ENCODE measurements around the gene XXYLT1. TPM values are rescaled to one million over a fixed set of nuclear protein-coding genes. Genes with fewer than 3 reads are reported as not detected.

Gene XXYLT1
- total and polyA plus RNA-seq, 2 of the 4 experiments (the other 2 are of a cell fraction), result 14.7 to 18.1 TPM

DNA sequence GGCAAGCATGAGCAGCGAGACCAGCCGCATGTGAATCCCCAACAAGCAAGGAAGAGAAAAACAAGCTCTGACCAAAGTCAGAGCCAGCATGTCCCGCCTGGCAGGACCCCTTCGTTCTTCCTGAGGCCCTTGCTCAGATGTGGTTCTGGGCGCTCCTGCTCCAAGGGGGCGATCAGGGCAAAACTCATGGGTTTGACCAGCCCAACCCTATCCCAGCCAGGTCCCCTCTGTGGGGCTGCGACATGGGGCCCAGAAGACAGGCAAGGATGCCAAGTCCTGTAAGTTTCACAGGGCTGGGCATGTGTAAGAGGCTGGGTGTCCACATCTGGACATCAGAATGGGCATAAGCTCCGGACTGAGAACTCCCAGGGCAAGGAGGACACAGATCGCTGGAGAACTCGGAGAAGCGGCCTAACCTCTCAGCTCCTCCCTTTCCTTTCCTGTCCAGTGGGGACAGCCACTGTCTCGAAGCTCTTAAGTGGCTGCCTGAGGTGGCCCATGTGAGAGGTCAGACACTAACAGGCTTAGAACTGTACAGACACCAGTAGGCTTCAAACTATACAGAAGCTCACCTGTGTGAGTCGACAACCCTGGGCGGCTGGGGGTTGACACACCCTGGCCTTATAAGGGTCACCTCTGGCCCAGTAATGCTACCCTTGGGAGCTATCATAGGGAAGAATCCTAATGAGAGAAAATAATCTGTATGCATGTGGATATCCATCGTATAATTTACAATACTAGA is 48.9 kb downstream of the XXYLT1 start:
- Histone ChIP-seq H2AFZ (replicated peaks; ENCODE audit: low read length, poor library complexity) (no peak overlapping the region), H3K4me2 (ENCODE audit: low read depth, low read length) (no peak overlapping the region), H2BK5ac (ENCODE audit: low read depth, low read length, poor library complexity, severe bottlenecking) (no peak overlapping the region), H2BK120ac (ENCODE audit: low read depth, low read length) (no peak overlapping the region), H3K36me3 (ENCODE audit: control insufficient read depth, insufficient read depth, low read length) (peaks cover 7% of the 10 kb centered on the region), H2AK5ac (ENCODE audit: low read depth, low read length) (no peak overlapping the region), H3K27me3 (ENCODE audit: control insufficient read depth, insufficient read depth, low read length) (no peaks in the 10 kb centered on the region), H3K9ac (ENCODE audit: low read depth, low read length) (no peak overlapping the region), H3K4me3 (ENCODE audit: insufficient read depth, low read depth, low read length) (no peak overlapping the region), H3K4me1 (ENCODE audit: control insufficient read depth, insufficient read depth, low read length) (peaks cover 10% of the 10 kb centered on the region), H4K8ac (ENCODE audit: low read depth in 2 of 2, low read length in 2 of 2) (0 out of 4 replicates have a peak overlapping the region, but pooled peaks of 1 of the 2 experiments have one; percentile 24), H3K9me1 (ENCODE audit: insufficient read depth, low read length) (0 out of 2 replicates have a peak, but pooled peaks cover 2% of the 10 kb centered on the region), H4K20me1 (ENCODE audit: insufficient read depth, low read length) (no peaks in the 10 kb centered on the region), H2BK20ac (ENCODE audit: low read depth, low read length) (no peak overlapping the region), H3K4ac (ENCODE audit: low read depth, low read length) (no peak overlapping the region), H4K5ac (ENCODE audit: low read depth, low read length) (no peak overlapping the region), H3K27ac (ENCODE audit: insufficient read depth, low read length) (no peak overlapping the region), H3K79me1 (ENCODE audit: low read depth in 1 of 2, low read length in 2 of 2) (peaks cover 4 to 34% of the 10 kb centered on the region in 2 experiments; a peak in 3 of 4 replicates), H2AK9ac (replicated peaks; ENCODE audit: low read depth, low read length, poor library complexity) (no peak overlapping the region), H3K14ac (replicated peaks; ENCODE audit: low read depth, low read length) (no peak overlapping the region), H4K91ac (ENCODE audit: insufficient read depth, low read depth, low read length) (no peak overlapping the region), H3K18ac (ENCODE audit: low read depth, low read length) (no peak overlapping the region), H3K23ac (ENCODE audit: low read depth, low read length) (no peak overlapping the region), H3K9me3 (ENCODE audit: control insufficient read depth, insufficient read depth, low read length) (no peaks in the 10 kb centered on the region), H3K56ac (ENCODE audit: extremely low read depth, insufficient read depth, low read length) (no peak overlapping the region), H2BK15ac (ENCODE audit: low read depth, low read length) (no peak overlapping the region; the same call in 2 of the 3 replicates)
- intact Hi-C loops (cut with micrococcal nuclease), result no loop called here
- TF ChIP-seq POLR2A (IDR thresholded peaks at IDR 0.05; ENCODE audit: low read depth, low read length), result no peak
- TF ChIP-seq, protein P1, sequence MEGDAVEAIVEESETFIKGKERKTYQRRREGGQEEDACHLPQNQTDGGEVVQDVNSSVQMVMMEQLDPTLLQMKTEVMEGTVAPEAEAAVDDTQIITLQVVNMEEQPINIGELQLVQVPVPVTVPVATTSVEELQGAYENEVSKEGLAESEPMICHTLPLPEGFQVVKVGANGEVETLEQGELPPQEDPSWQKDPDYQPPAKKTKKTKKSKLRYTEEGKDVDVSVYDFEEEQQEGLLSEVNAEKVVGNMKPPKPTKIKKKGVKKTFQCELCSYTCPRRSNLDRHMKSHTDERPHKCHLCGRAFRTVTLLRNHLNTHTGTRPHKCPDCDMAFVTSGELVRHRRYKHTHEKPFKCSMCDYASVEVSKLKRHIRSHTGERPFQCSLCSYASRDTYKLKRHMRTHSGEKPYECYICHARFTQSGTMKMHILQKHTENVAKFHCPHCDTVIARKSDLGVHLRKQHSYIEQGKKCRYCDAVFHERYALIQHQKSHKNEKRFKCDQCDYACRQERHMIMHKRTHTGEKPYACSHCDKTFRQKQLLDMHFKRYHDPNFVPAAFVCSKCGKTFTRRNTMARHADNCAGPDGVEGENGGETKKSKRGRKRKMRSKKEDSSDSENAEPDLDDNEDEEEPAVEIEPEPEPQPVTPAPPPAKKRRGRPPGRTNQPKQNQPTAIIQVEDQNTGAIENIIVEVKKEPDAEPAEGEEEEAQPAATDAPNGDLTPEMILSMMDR (conservative IDR thresholded peaks at IDR 0.05; ENCODE audit: low read depth, low read length), result no peak
- TF ChIP-seq, protein P2, sequence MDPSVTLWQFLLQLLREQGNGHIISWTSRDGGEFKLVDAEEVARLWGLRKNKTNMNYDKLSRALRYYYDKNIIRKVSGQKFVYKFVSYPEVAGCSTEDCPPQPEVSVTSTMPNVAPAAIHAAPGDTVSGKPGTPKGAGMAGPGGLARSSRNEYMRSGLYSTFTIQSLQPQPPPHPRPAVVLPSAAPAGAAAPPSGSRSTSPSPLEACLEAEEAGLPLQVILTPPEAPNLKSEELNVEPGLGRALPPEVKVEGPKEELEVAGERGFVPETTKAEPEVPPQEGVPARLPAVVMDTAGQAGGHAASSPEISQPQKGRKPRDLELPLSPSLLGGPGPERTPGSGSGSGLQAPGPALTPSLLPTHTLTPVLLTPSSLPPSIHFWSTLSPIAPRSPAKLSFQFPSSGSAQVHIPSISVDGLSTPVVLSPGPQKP (IDR thresholded peaks at IDR 0.05; ENCODE audit: borderline replicate concordance, low read depth, low read length), result no peak
- TF ChIP-seq MAZ (IDR thresholded peaks at IDR 0.05; ENCODE audit: borderline replicate concordance, low read depth, low read length), result no peak
- no peak for DNase-seq
- dilution Hi-C loops (cut with HindIII; ENCODE audit: low sequenced_read_pairs, unreplicated experiment), result no loop called here
- in situ Hi-C loops (cut with MboI; ENCODE audit: low sequenced_read_pairs), result no loop called here
- CTCF ChIA-PET, result interaction anchor here (1.1 kb wide), 1 partner anchor 34 kb away, joined by 3 read pairs; no protein-coding TSS in a partner anchor
- ATAC-seq (ENCODE audit: low read depth), result no peak
- no TSS peak for BruUV-seq (replicated peaks)
- POLR2A ChIA-PET (ENCODE audit: unreplicated experiment), result no interaction called here
- 83% methylated on average over 5 of the region's 15 CpGs; no CpG with 5 or more reads in 1 of the 2 experiments for WGBS, 2 experiments (ENCODE audit: extremely low coverage in 2 of 2, insufficient read length in 1 of 2)

All from IMR-90 (cell line).